Stimulated activated naive CD8-positive, alpha-beta T cell treated with anti-CD3 and anti-CD28 coated beads, Interleukin-15, Interleukin-2, amounts not matched to agents 100 ng/mL and 50 ng/mL, for 24 hours (primary cell): ENCODE results near the gene USF2.
"Not testable (repeated sequence)": the region's sequence is repeated elsewhere in the genome, so short reads cannot be mapped to it uniquely, and the experiment has no call there.

Experiments used
- H3K27ac Mint-ChIP-seq: one replicate; pipeline ENCODE4 v1.8.0; 2021; ENCODE audit warnings: mild to moderate bottlenecking, mixed read lengths
- H3K27me3 Mint-ChIP-seq: one replicate; pipeline ENCODE4 v1.8.0; 2021; ENCODE audit warnings: mixed read lengths
- H3K36me3 Mint-ChIP-seq: one replicate; pipeline ENCODE4 v1.8.0; 2021; ENCODE audit warnings: low read depth, mixed read lengths
- H3K4me1 Mint-ChIP-seq: one replicate; pipeline ENCODE4 v1.8.0; 2021; ENCODE audit warnings: low read depth, mixed read lengths
- H3K4me3 Mint-ChIP-seq: one replicate; pipeline ENCODE4 v1.8.0; 2021; ENCODE audit warnings: mild to moderate bottlenecking, mixed read lengths
- H3K9me3 Mint-ChIP-seq: one replicate; pipeline ENCODE4 v1.8.0; 2021; ENCODE audit warnings: mixed read lengths

The USF2 gene

DNA sequence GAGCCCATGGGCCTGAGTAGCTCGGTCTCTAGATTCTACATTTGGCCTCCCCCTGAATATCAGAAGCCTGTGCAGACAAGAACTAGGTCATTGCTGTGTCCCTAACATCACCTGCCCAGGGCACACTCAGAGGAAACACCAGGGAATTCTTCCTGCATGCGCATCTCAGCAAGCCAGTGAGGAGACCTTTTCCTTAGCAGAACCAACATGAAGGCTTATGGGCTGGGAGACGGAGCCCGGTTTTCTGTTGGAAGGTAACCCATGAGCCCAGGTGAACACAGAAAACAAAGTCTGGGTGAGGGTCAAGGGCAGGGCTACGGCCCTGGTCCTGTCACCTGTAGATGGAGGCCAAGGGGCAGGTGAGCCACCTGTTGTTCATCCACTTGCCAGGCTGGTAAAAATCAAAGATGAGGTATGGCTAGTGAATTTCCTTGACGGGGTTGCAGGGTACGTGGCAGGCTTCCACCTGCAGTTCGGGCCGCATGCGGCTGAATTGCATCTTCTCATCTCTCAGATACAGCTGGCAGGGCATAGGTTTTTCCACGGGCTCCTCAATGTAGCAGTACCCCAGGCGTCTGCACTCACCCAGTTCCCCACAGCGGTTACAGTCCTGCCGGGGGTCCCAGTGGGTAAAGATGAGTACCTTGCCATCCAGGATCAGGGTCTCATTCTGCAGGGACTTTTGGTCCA, 36.7 kb upstream of the USF2 start:
- no peak overlapping the region for H3K4me3 Mint-ChIP-seq
- H3K9me3 Mint-ChIP-seq, result no peaks in the 10 kb centered on the region
- no peak overlapping the region for H3K27ac Mint-ChIP-seq
- peaks cover 16% of the 10 kb centered on the region for H3K4me1 Mint-ChIP-seq
- H3K27me3 Mint-ChIP-seq, result no peaks in the 10 kb centered on the region
- no peaks in the 10 kb centered on the region for H3K36me3 Mint-ChIP-seq

GRCh38 chr19:35232912-35233311, 35.9 kb upstream of the USF2 start:
- Mint-ChIP-seq H3K4me3 (no peak overlapping the region), H3K36me3 (no peaks in the 10 kb centered on the region), H3K27me3 (no peaks in the 10 kb centered on the region), H3K27ac (no peak overlapping the region), H3K4me1 (peaks cover 16% of the 10 kb centered on the region), H3K9me3 (no peaks in the 10 kb centered on the region)

- Mint-ChIP-seq H3K36me3 (peaks cover 8% of the 10 kb centered on the region), H3K27me3 (no peaks in the 10 kb centered on the region), H3K9me3 (peaks cover 10% of the 10 kb centered on the region), H3K27ac (no peak overlapping the region), H3K4me3 (no peak overlapping the region), H3K4me1 (peaks cover 30% of the 10 kb centered on the region)
These were observed 31.9 kb upstream of the USF2 start for GRCh38 chr19:35236638-35237400.

DNA sequence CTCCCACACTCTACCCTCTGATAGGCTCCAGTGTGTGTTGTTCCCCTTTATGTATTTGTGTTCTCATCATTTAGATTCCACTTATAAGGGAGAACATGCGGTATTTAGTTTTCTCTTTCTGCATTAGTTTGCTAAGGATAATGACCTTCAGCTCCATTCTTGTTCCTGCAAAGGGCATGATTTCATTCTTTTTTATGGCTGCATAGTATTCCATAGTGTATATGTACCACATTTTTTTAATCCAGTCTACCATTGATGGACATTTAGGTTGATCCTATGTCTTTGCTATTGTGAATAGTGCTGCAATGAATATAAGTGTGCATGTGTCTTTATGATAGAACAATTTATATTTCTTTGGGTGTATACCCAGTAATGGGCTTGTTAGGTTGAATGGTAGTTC, 29.2 kb upstream of the USF2 start:
- not testable (repeated sequence) for H3K27me3 Mint-ChIP-seq, H3K4me3 Mint-ChIP-seq, H3K36me3 Mint-ChIP-seq
- Mint-ChIP-seq H3K4me1 (peaks cover 30% of the 10 kb centered on the region), H3K9me3 (peaks cover 18% of the 10 kb centered on the region), H3K27ac (peak overlapping the region; percentile 31)

- peaks cover 22% of the 10 kb centered on the region for H3K4me1 Mint-ChIP-seq
- peaks cover 18% of the 10 kb centered on the region for H3K9me3 Mint-ChIP-seq
- no peaks in the 10 kb centered on the region for H3K27me3 Mint-ChIP-seq
- H3K4me3 Mint-ChIP-seq, result no peak overlapping the region
- H3K36me3 Mint-ChIP-seq, result peaks cover 8% of the 10 kb centered on the region
- H3K27ac Mint-ChIP-seq, result peak overlapping the region; percentile 31
These were observed 28.4 kb upstream of the USF2 start for GRCh38 chr19:35240327-35240726.

GRCh38 chr19:35241417-35241816, 27.3 kb upstream of the USF2 start:
- Mint-ChIP-seq H3K27me3 (no peaks in the 10 kb centered on the region), H3K4me3 (no peak overlapping the region), H3K27ac (no peak overlapping the region), H3K9me3 (peaks cover 22% of the 10 kb centered on the region), H3K36me3 (peaks cover 12% of the 10 kb centered on the region), H3K4me1 (peaks cover 19% of the 10 kb centered on the region)

GRCh38 chr19:35246466-35247092, 22.2 kb upstream of the USF2 start:
- Mint-ChIP-seq H3K27me3 (peaks cover 4% of the 10 kb centered on the region), H3K27ac (no peak overlapping the region), H3K9me3 (peaks cover 14% of the 10 kb centered on the region), H3K4me3 (no peak overlapping the region), H3K36me3 (peaks cover 7% of the 10 kb centered on the region), H3K4me1 (peaks cover 33% of the 10 kb centered on the region)

DNA sequence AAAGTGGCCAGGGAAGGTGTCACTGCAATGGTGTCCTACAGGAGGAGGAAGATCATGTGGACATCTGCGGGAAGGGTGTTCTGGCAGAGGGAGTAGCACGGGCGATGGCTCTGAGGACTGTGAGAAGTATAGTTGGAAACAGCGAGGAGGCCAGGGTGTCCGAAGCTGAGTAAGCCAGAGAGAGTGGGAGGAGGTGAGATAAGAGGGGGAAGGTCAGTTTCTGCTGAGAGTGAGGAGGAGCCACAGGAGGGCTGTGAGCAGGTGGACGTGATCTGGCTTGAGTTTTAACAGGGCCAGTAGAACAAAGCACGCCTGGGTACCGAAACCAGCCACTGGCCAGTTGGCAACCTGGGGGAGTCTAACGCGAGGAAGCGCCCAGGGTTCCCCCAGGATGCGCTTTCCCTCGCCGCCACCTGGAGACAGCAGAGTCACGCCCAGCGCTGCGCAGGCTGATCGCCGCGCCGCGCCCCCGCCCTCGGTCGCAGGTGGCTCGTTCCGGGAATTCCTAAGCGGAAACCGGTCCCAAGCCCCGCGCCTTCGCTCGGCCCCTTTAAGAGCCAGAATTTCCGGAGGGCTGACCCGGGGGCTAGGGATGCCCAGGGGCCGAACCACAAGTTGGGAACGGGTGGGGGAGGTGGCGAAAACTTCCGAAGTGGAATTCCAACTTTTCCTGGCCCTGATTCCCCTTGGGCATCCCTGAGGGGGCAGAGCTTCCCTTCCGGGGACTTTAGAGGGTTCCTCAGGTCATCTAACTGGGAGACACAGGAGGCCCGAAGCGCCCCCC, 21.0 kb upstream of the USF2 start:
- H3K4me1 Mint-ChIP-seq, result peaks cover 33% of the 10 kb centered on the region
- H3K27me3 Mint-ChIP-seq, result peaks cover 4% of the 10 kb centered on the region
- H3K27ac Mint-ChIP-seq, result peak overlapping the region; percentile 86
- peaks cover 11% of the 10 kb centered on the region for H3K36me3 Mint-ChIP-seq
- peak overlapping the region; percentile 86 for H3K4me3 Mint-ChIP-seq
- peaks cover 9% of the 10 kb centered on the region for H3K9me3 Mint-ChIP-seq

DNA sequence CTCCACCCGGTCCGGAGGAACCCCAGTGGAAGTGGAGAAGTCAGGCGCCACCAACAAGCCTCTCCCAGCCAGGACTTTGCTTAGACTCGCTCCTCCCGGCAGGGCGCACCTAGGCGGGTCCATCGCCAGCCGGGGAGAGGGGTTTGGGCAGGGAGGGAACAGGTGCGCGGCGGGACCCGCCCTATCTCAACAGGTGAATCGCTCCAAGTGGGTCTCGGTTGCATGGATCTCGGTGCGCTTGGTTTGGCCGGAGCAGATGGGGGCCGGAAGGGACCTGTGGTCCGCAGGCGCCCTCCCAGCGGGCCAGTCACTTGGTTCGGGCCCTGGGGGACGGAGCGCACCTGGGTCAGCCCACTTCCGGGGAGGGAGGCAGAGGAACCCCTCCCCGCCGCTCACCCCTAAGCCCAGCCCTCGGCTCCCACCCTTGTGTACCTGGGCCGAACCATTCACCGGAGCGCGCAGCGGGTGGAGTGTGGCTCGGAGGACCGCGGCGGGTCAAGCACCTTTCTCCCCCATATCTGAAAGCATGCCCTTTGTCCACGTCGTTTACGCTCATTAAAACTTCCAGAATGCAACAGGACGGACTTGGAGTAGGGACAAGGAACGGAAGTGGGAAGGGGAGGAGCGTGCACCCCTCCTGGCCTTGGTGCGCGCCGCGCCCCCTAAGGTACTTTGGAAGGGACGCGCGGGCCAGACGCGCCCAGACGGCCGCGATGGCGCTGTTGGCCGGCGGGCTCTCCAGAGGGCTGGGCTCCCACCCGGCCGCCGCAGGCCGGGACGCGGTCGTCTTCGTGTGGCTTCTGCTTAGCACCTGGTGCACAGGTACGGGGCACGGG, 20.2 kb upstream of the USF2 start, which contains the start of gene LSR:
TSS of gene LSR (plus strand) at position 693 of the 836 bp plus-strand sequence. CDS start at position 714, 21 bp downstream.
- Mint-ChIP-seq H3K4me1 (peaks cover 33% of the 10 kb centered on the region), H3K27ac (peak within 1 kb of the TSS; percentile 86), H3K9me3 (peaks cover 9% of the 10 kb centered on the region), H3K27me3 (peaks cover 4% of the 10 kb centered on the region), H3K4me3 (peak within 1 kb of the TSS; percentile 86), H3K36me3 (peaks cover 11% of the 10 kb centered on the region)

- Mint-ChIP-seq H3K9me3 (peaks cover 4% of the 10 kb centered on the region), H3K4me1 (peaks cover 33% of the 10 kb centered on the region), H3K36me3 (peaks cover 11% of the 10 kb centered on the region), H3K27me3 (peaks cover 4% of the 10 kb centered on the region), H3K4me3 (peak overlapping the region; percentile 86), H3K27ac (peak overlapping the region; percentile 86)
These were observed 19.5 kb upstream of the USF2 start for GRCh38 chr19:35249146-35249847.

DNA sequence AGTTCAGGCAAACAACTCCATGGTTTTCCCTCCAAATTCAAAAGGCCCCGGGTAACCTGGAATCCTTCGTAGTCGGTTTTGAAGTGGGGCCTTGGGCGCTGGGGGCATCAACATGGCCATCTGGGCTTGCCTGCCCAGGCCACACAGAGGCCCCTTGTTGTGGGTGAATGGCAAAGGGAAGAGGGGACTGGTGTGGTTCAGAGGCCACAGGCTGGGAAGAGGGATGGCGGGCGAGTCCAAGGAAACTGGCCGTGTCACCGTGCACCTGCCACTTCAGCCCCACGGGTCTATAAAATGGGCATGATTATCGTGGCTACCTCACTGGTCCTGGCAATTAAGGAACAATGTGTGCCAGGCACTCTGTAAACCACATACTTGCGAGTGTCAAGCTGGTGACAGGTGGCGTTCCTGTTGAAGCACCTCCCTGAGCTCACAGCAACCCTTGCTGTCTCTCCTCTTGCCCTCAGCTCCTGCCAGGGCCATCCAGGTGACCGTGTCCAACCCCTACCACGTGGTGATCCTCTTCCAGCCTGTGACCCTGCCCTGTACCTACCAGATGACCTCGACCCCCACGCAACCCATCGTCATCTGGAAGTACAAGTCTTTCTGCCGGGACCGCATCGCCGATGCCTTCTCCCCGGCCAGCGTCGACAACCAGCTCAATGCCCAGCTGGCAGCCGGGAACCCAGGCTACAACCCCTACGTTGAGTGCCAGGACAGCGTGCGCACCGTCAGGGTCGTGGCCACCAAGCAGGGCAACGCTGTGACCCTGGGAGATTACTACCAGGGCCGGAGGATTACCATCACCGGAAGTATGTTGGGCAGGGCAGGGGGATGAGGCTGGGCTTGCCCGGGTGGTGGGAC, 18.7 kb upstream of the USF2 start:
- peaks cover 4% of the 10 kb centered on the region for H3K27me3 Mint-ChIP-seq
- peak overlapping the region; percentile 86 for H3K4me3 Mint-ChIP-seq
- peaks cover 4% of the 10 kb centered on the region for H3K9me3 Mint-ChIP-seq
- H3K36me3 Mint-ChIP-seq, result peaks cover 15% of the 10 kb centered on the region
- H3K27ac Mint-ChIP-seq, result peak overlapping the region; percentile 39
- peaks cover 33% of the 10 kb centered on the region for H3K4me1 Mint-ChIP-seq

DNA sequence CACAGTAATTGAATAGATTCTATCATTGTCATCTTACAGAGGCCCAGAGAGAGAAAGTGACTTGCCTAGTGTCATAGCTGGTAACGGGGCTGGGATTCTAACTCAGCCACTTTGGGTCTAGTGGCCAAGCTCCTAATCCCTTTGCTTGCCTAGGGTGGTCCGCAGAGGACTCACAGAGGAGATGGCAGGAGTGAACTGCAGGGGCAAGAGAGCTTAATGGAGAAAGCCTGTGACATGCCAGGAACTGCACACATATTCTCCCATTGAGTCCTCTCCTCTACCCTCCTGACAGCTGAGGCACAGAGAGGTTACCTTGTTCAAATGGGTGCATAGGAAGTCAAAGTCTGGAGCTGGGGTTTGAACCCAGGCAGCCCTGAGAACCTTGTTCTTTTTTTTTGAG, 17.3 kb upstream of the USF2 start:
- Mint-ChIP-seq H3K27ac (peak overlapping the region; percentile 17), H3K27me3 (peaks cover 4% of the 10 kb centered on the region), H3K4me1 (peaks cover 40% of the 10 kb centered on the region), H3K36me3 (peaks cover 11% of the 10 kb centered on the region), H3K4me3 (no peak overlapping the region), H3K9me3 (no peaks in the 10 kb centered on the region)
